ENCODE results near the gene EREG. TPM values are rescaled to one million over a fixed set of nuclear protein-coding genes. Genes with fewer than 3 reads are reported as not detected.

Gene EREG
- total RNA-seq, 4 donors from 2014 or later, result 2.4 to 4.6 (median 3.7) TPM

- Histone ChIP-seq H3K4me1 (peaks cover 0 to 32% (median 11%) of the 10 kb centered on the region in 4 donors), H3K27me3 (no peaks in the 10 kb centered on the region), H3K4me3 (no peak overlapping the region), H3K9me3 (no peaks in the 10 kb centered on the region), H3K27ac (replicated peaks in 1 of 4) (no peak overlapping the region), H3K36me3 (no peaks in the 10 kb centered on the region)
- DNase-seq (ENCODE audit: extremely low spot score), result no peak
- intact Hi-C loops (cut with DNase I), result loop anchor here (10.0 kb wide), 1 partner anchor 181 kb away; no protein-coding TSS in a partner anchor
- no peak for TF ChIP-seq POLR2AphosphoS5 (IDR thresholded peaks at IDR 0.05)
- no peak for TF ChIP-seq POLR2A (IDR thresholded peaks at IDR 0.05; ENCODE audit: low read depth)
- no peak for TF ChIP-seq EP300 (IDR thresholded peaks at IDR 0.05)
- TF ChIP-seq, protein P1, sequence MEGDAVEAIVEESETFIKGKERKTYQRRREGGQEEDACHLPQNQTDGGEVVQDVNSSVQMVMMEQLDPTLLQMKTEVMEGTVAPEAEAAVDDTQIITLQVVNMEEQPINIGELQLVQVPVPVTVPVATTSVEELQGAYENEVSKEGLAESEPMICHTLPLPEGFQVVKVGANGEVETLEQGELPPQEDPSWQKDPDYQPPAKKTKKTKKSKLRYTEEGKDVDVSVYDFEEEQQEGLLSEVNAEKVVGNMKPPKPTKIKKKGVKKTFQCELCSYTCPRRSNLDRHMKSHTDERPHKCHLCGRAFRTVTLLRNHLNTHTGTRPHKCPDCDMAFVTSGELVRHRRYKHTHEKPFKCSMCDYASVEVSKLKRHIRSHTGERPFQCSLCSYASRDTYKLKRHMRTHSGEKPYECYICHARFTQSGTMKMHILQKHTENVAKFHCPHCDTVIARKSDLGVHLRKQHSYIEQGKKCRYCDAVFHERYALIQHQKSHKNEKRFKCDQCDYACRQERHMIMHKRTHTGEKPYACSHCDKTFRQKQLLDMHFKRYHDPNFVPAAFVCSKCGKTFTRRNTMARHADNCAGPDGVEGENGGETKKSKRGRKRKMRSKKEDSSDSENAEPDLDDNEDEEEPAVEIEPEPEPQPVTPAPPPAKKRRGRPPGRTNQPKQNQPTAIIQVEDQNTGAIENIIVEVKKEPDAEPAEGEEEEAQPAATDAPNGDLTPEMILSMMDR (IDR thresholded peaks at IDR 0.05), result no peak
- WGBS, result 59% methylated on average over 1 of the region's 1 CpG
Observed at GRCh38 chr4:74374128-74374527, 9.2 kb downstream of the EREG start.

DNA sequence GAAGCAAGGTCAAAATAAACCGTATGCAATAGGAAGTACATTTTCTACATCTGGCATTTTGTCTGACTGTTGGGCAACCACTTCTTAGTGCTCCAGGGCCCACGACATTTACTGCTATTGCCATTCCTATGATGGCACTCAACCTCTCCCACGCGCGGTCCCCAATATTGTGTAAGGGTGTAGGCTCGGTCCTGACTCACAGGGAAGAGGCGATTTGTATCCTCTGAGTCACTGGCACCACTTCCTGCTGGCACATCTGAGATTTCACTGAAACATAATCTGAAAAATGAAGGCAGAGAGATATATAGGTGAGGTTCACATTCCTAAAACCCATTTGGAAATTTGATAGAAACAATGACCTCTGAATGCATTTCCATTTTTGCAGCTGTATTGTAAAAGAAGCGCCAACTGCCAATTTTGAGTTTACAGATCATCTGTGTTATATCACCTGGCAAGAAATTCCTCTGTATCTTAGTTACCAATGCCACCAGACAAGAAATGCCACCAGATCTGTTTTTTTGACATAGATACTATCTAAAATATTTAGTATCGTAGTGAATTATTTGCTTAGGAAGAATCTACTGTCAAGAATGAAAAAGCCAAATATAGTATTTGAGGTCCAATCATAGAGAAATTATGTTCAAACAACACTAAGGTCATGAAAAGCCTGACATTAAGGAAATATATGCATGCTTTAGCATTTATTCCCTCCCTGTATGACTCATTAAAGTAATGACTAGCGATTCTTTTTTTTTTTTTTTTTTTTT lies 9.8 kb downstream of the EREG start:
- H3K36me3 ChIP-seq, result no peaks in the 10 kb centered on the region
- H3K4me3 ChIP-seq, result no peak overlapping the region
- intact Hi-C loops (cut with DNase I), result loop anchor here (5.0 to 10.0 kb wide), 3 partner anchors 73 to 418 kb away; partner anchors contain the start of genes AREG and BTC
- H3K27me3 ChIP-seq, result no peaks in the 10 kb centered on the region
- no peaks in the 10 kb centered on the region for H3K9me3 ChIP-seq
- DNase-seq (ENCODE audit: extremely low spot score), result no peak
- WGBS, result 72% methylated on average over 10 of the region's 10 CpGs
- H3K27ac ChIP-seq (replicated peaks in 1 of 4), result no peak overlapping the region
- H3K4me1 ChIP-seq, result peaks cover 0 to 32% (median 11%) of the 10 kb centered on the region in 4 donors
- peak in 1 of 2 donors; percentile 14 for TF ChIP-seq POLR2AphosphoS5 (IDR thresholded peaks at IDR 0.05)
- TF ChIP-seq, protein P1 (IDR thresholded peaks at IDR 0.05), result no peak
- TF ChIP-seq POLR2A (IDR thresholded peaks at IDR 0.05; ENCODE audit: low read depth), result no peak

GRCh38 chr4:74375824-74376426 lies 11.0 kb downstream of the EREG start:
- no peak for TF ChIP-seq POLR2A (IDR thresholded peaks at IDR 0.05; ENCODE audit: low read depth)
- TF ChIP-seq EP300 (IDR thresholded peaks at IDR 0.05), result no peak
- TF ChIP-seq, protein P1 (IDR thresholded peaks at IDR 0.05), result no peak
- TF ChIP-seq POLR2AphosphoS5 (IDR thresholded peaks at IDR 0.05), result no peak
- WGBS, result 45% methylated on average over 7 of the region's 7 CpGs
- Histone ChIP-seq H3K36me3 (no peaks in the 10 kb centered on the region), H3K4me3 (peak overlapping the region in 1 of 4 donors; percentile 5), H3K27me3 (no peaks in the 10 kb centered on the region), H3K9me3 (no peaks in the 10 kb centered on the region), H3K27ac (replicated peaks in 1 of 4) (peak overlapping the region; percentile 23 to 46 (median 40)), H3K4me1 (peaks cover 0 to 32% (median 11%) of the 10 kb centered on the region in 4 donors)
- intact Hi-C loops (cut with DNase I), result loop anchor here (2.0 to 10.0 kb wide), 4 partner anchors 71 to 416 kb away; partner anchors contain the start of genes AREG and BTC
- no peak for DNase-seq (ENCODE audit: extremely low spot score)

GRCh38 chr4:74376888-74377483 lies 12.0 kb downstream of the EREG start:
- WGBS, result 48% methylated on average over 4 of the region's 4 CpGs
- intact Hi-C loops (cut with DNase I), result loop anchor here (2.0 to 10.0 kb wide), 4 partner anchors 70 to 415 kb away; partner anchors contain the start of genes AREG and BTC
- DNase-seq (ENCODE audit: extremely low spot score), result no peak

More at GRCh38 chr4:74376888-74377483, 12.0 kb downstream of the EREG start:
- no peak overlapping the region for H3K4me3 ChIP-seq
- no peaks in the 10 kb centered on the region for H3K36me3 ChIP-seq
- peak overlapping the region in 2 of 4 donors; percentile 38 to 41 for H3K27ac ChIP-seq (replicated peaks in 1 of 4)
- no peaks in the 10 kb centered on the region for H3K9me3 ChIP-seq
- TF ChIP-seq, protein P1 (IDR thresholded peaks at IDR 0.05), result peak; percentile 55 to 62 (median 59)
- TF ChIP-seq EP300 (IDR thresholded peaks at IDR 0.05), result no peak
- no peaks in the 10 kb centered on the region for H3K27me3 ChIP-seq
- peaks cover 0 to 32% (median 11%) of the 10 kb centered on the region in 4 donors for H3K4me1 ChIP-seq
